ENCODE results near the gene ZNFX1. TPM values are rescaled to one million over a fixed set of nuclear protein-coding genes. Genes with fewer than 3 reads are reported as not detected.
A peak's percentile ranks its signal among the peaks of the same experiment; 100 is the strongest.

Gene ZNFX1
- total and polyA plus RNA-seq, 2 donors (not counting 1 experiment from before 2014, with no cell fraction given) = 10.3 to 37.9 TPM

GRCh38 chr20:49275636-49276035 lies 2.2 kb downstream of the ZNFX1 start:
- TF ChIP-seq CTCF (IDR thresholded peaks at IDR 0.05) (no peak), EZH2 (IDR thresholded peaks at IDR 0.05; ENCODE audit: borderline replicate concordance, insufficient read depth, low read depth, low read length, poor library complexity, severe bottlenecking) (no peak)
- no CpG with 5 or more reads among the region's 2 CpGs for WGBS (ENCODE audit: insufficient coverage)
- H3K4me2 ChIP-seq (replicated peaks; ENCODE audit: low read depth, low read length, poor library complexity, severe bottlenecking) = peak overlapping the region; percentile 74
- peaks cover 10 to 43% of the 10 kb centered on the region in 2 experiments for H3K36me3 ChIP-seq (replicated peaks in 1 of 2; ENCODE audit: control extremely low read depth in 1 of 2, control insufficient read depth in 1 of 2, extremely low read depth in 1 of 2, insufficient read depth in 2 of 2, low read length in 1 of 2)
- DNase-seq = no peak
- intact Hi-C loops (cut with micrococcal nuclease) = loop anchor here (5.0 kb wide), 2 partner anchors 353 to 1918 kb away; partner anchors contain the start of genes ARFGEF2 and ZMYND8
- no peak overlapping the region for H3K9ac ChIP-seq (ENCODE audit: low read length)
- peaks cover 0 to 11% (median 10%) of the 10 kb centered on the region in 3 donors for H3K9me3 ChIP-seq (ENCODE audit: control extremely low read depth in 1 of 3, control insufficient read depth in 2 of 3, insufficient read depth in 1 of 3, low read length in 2 of 3)
- peaks cover 41% of the 10 kb centered on the region for H4K20me1 ChIP-seq (ENCODE audit: control insufficient read depth, insufficient read depth, low read length, poor library complexity, severe bottlenecking)
- Mint-ChIP-seq H3K27ac (peak overlapping the region; percentile 71), H3K4me1 (peaks cover 52% of the 10 kb centered on the region), H3K27me3 (no peaks in the 10 kb centered on the region), H3K9me3 (ENCODE audit: insufficient read depth) (no peaks in the 10 kb centered on the region), H3K4me3 (no peak overlapping the region)
- peak overlapping the region; percentile 77 to 98 for H3K27ac ChIP-seq (ENCODE audit: low read length in 2 of 2)
- peaks cover 34 to 46% of the 10 kb centered on the region in 2 donors for H3K4me1 ChIP-seq (ENCODE audit: control insufficient read depth in 2 of 2, insufficient read depth in 2 of 2, low read length in 2 of 2)
- no peaks in the 10 kb centered on the region for H3K27me3 ChIP-seq (replicated peaks in 1 of 4; ENCODE audit: control extremely low read depth in 1 of 4, control insufficient read depth in 3 of 4, insufficient read depth in 4 of 4, low read length in 3 of 4)
- H3K79me2 ChIP-seq (ENCODE audit: control insufficient read depth, insufficient read depth, low read length) = peaks cover 73% of the 10 kb centered on the region
- ATAC-seq (ENCODE audit: low read depth) = no peak
- ChIA-PET CTCF (interaction anchor here (0.6 to 1.9 kb wide), 3 partner anchors 23 to 59 kb away, joined by 3 to 7 read pairs (median 5); no protein-coding TSS in a partner anchor), POLR2A (interaction anchor here (0.7 to 1.2 kb wide), 2 partner anchors 8 to 111 kb away, joined by 3 read pairs; no protein-coding TSS in a partner anchor)
- no peak overlapping the region for H3K4me3 ChIP-seq (ENCODE audit: control extremely low read depth in 1 of 5, extremely low read depth in 1 of 5, insufficient read depth in 1 of 5, low read depth in 2 of 5, low read length in 4 of 5)
- no peak overlapping the region for H2AFZ ChIP-seq (ENCODE audit: insufficient read depth, low read depth, low read length, poor library complexity, severe bottlenecking)

GRCh38 chr20:49275216-49275615 lies 2.6 kb downstream of the ZNFX1 start:
- Histone ChIP-seq H3K4me3 (ENCODE audit: control extremely low read depth in 1 of 5, extremely low read depth in 1 of 5, insufficient read depth in 1 of 5, low read depth in 2 of 5, low read length in 4 of 5) (no peak overlapping the region), H3K4me1 (ENCODE audit: control insufficient read depth in 2 of 2, insufficient read depth in 2 of 2, low read length in 2 of 2) (peaks cover 31 to 42% of the 10 kb centered on the region in 2 donors), H3K27ac (ENCODE audit: low read length in 2 of 2) (no peak overlapping the region), H3K36me3 (replicated peaks in 1 of 2; ENCODE audit: control extremely low read depth in 1 of 2, control insufficient read depth in 1 of 2, extremely low read depth in 1 of 2, insufficient read depth in 2 of 2, low read length in 1 of 2) (peaks cover 10 to 43% of the 10 kb centered on the region in 2 experiments), H3K9me3 (ENCODE audit: control extremely low read depth in 1 of 3, control insufficient read depth in 2 of 3, insufficient read depth in 1 of 3, low read length in 2 of 3) (peaks cover 0 to 7% (median 6%) of the 10 kb centered on the region in 3 donors), H3K27me3 (replicated peaks in 1 of 4; ENCODE audit: control extremely low read depth in 1 of 4, control insufficient read depth in 3 of 4, insufficient read depth in 4 of 4, low read length in 3 of 4) (no peaks in the 10 kb centered on the region), H3K4me2 (replicated peaks; ENCODE audit: low read depth, low read length, poor library complexity, severe bottlenecking) (peak overlapping the region; percentile 74), H3K9ac (ENCODE audit: low read length) (no peak overlapping the region), H4K20me1 (ENCODE audit: control insufficient read depth, insufficient read depth, low read length, poor library complexity, severe bottlenecking) (peaks cover 41% of the 10 kb centered on the region), H3K79me2 (ENCODE audit: control insufficient read depth, insufficient read depth, low read length) (peaks cover 73% of the 10 kb centered on the region), H2AFZ (ENCODE audit: insufficient read depth, low read depth, low read length, poor library complexity, severe bottlenecking) (no peak overlapping the region)
- ChIA-PET CTCF (interaction anchor here (1.9 kb wide), 1 partner anchor 58 kb away, joined by 5 read pairs; no protein-coding TSS in a partner anchor), POLR2A (interaction anchor here (0.7 kb wide), 1 partner anchor 112 kb away, joined by 3 read pairs; no protein-coding TSS in a partner anchor)
- WGBS (ENCODE audit: insufficient coverage) = 100% methylated on average over 3 of the region's 4 CpGs
- Mint-ChIP-seq H3K9me3 (ENCODE audit: insufficient read depth) (no peaks in the 10 kb centered on the region), H3K27me3 (no peaks in the 10 kb centered on the region), H3K4me3 (no peak overlapping the region), H3K4me1 (peaks cover 52% of the 10 kb centered on the region), H3K27ac (peak overlapping the region; percentile 71)
- TF ChIP-seq CTCF (IDR thresholded peaks at IDR 0.05) (no peak), EZH2 (IDR thresholded peaks at IDR 0.05; ENCODE audit: borderline replicate concordance, insufficient read depth, low read depth, low read length, poor library complexity, severe bottlenecking) (no peak)
- DNase-seq = no peak
- intact Hi-C loops (cut with micrococcal nuclease) = loop anchor here (5.0 kb wide), 2 partner anchors 353 to 1918 kb away; partner anchors contain the start of genes ARFGEF2 and ZMYND8
- ATAC-seq (ENCODE audit: low read depth) = no peak

All from B cell (primary cell).